ENCODE data around the gene GDF9. TPM values are rescaled to one million over a fixed set of nuclear protein-coding genes. Genes with fewer than 3 reads are reported as not detected.
A peak's percentile ranks its signal among the peaks of the same experiment; 100 is the strongest.

Gene GDF9
- total RNA-seq, 1 experiment from 2014 or later, result 0.54 TPM

DNA sequence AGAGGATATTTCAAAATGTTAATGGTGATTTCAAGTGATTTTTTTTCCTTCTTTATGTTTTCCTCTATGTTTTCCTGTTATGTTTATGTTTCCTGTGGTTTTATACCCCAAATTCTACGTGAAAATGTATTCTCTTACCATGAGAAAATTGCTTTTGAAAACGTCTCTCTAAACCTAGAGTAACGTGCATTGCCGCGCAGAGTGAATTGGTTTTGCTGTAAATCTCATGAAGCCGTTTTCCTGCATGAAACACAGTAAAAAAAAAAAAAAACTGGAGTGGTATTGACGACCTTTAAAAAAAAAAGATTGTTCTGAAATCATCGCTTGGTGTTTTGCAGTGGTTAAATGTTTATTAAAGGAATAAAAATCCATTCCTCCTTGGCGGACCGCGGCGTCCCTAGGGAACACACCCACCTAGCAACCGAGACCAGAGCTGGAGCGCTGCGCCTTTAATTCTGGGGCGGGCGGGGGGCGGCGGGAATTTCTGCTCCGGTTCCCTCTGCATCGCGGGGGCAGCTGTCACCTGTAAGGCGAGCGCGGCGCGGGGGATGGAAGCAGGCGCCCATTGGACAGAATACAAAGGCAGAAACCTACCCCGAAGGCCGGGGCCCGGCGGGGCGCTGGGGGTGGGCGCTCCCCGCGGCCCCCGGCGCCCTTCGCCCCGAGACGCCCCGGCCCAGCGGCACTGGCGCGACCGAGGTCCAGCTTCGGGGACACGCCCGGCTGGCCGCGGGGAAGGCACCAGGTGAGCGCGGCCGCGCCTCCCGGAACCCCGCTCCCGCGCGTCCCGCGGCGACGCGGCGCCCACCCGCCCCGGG is 53.3 kb downstream of the GDF9 start, which contains the start of gene SOWAHA:
Gene SOWAHA, plus strand, starts transcription at position 522 of the 818 bp plus-strand sequence. CDS start 320 bp downstream, outside the sequence.
- DNase-seq (ENCODE audit: low read depth, low spot score), result no peak
- ChIA-PET POLR2A (no interaction called here), CTCF (interaction anchor here (0.6 kb wide), 2 partner anchors 14 to 50 kb away, joined by 9 to 10 read pairs; no protein-coding TSS in a partner anchor)
- Histone ChIP-seq H3K9me3 (ENCODE audit: control insufficient read depth, insufficient read depth, low read depth, low read length) (no peaks in the 10 kb centered on the region), H3K36me3 (ENCODE audit: control insufficient read depth, insufficient read depth, low read length) (no peaks in the 10 kb centered on the region), H3K4me3 (ENCODE audit: low read depth in 2 of 2, low read length in 2 of 2) (peak within 1 kb of the TSS; percentile 33 to 39), H3K27ac (ENCODE audit: low read length) (no peak within 1 kb of the TSS), H3K27me3 (ENCODE audit: control insufficient read depth, insufficient read depth, low read length) (peaks cover 10% of the 10 kb centered on the region), H3K4me1 (ENCODE audit: control insufficient read depth, insufficient read depth, low read length) (peaks cover 4% of the 10 kb centered on the region; the same call in 1 of the 2 replicates)
- no TSS peak for BruUV-seq (replicated peaks)
- intact Hi-C loops (cut with micrococcal nuclease; ENCODE audit: unreplicated experiment) (loop anchor here (10.0 kb wide), 2 partner anchors 58 to 288 kb away; no protein-coding TSS in a partner anchor), in situ Hi-C loops (cut with HindIII; ENCODE audit: low pct_unique_long_range_greater_than_20kb, low sequenced_read_pairs) (no loop called here)
- ATAC-seq, result peak; percentile 55
- TF ChIP-seq SIN3A (IDR thresholded peaks at IDR 0.05; ENCODE audit: borderline replicate concordance, insufficient read depth, low read depth, low read length) (no peak), POLR2AphosphoS5 (IDR thresholded peaks at IDR 0.05; ENCODE audit: low read depth, low read length) (no peak), TCF7L2 (IDR thresholded peaks at IDR 0.05; ENCODE audit: low read depth, low read length) (no peak)
- TF ChIP-seq, protein P1, sequence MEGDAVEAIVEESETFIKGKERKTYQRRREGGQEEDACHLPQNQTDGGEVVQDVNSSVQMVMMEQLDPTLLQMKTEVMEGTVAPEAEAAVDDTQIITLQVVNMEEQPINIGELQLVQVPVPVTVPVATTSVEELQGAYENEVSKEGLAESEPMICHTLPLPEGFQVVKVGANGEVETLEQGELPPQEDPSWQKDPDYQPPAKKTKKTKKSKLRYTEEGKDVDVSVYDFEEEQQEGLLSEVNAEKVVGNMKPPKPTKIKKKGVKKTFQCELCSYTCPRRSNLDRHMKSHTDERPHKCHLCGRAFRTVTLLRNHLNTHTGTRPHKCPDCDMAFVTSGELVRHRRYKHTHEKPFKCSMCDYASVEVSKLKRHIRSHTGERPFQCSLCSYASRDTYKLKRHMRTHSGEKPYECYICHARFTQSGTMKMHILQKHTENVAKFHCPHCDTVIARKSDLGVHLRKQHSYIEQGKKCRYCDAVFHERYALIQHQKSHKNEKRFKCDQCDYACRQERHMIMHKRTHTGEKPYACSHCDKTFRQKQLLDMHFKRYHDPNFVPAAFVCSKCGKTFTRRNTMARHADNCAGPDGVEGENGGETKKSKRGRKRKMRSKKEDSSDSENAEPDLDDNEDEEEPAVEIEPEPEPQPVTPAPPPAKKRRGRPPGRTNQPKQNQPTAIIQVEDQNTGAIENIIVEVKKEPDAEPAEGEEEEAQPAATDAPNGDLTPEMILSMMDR (IDR thresholded peaks at IDR 0.05), result no peak
- TF ChIP-seq, protein P2, sequence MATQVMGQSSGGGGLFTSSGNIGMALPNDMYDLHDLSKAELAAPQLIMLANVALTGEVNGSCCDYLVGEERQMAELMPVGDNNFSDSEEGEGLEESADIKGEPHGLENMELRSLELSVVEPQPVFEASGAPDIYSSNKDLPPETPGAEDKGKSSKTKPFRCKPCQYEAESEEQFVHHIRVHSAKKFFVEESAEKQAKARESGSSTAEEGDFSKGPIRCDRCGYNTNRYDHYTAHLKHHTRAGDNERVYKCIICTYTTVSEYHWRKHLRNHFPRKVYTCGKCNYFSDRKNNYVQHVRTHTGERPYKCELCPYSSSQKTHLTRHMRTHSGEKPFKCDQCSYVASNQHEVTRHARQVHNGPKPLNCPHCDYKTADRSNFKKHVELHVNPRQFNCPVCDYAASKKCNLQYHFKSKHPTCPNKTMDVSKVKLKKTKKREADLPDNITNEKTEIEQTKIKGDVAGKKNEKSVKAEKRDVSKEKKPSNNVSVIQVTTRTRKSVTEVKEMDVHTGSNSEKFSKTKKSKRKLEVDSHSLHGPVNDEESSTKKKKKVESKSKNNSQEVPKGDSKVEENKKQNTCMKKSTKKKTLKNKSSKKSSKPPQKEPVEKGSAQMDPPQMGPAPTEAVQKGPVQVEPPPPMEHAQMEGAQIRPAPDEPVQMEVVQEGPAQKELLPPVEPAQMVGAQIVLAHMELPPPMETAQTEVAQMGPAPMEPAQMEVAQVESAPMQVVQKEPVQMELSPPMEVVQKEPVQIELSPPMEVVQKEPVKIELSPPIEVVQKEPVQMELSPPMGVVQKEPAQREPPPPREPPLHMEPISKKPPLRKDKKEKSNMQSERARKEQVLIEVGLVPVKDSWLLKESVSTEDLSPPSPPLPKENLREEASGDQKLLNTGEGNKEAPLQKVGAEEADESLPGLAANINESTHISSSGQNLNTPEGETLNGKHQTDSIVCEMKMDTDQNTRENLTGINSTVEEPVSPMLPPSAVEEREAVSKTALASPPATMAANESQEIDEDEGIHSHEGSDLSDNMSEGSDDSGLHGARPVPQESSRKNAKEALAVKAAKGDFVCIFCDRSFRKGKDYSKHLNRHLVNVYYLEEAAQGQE (IDR thresholded peaks at IDR 0.05; ENCODE audit: insufficient read depth in 1 of 2, low read depth in 2 of 2, low read length in 1 of 2), result no peak

DNA sequence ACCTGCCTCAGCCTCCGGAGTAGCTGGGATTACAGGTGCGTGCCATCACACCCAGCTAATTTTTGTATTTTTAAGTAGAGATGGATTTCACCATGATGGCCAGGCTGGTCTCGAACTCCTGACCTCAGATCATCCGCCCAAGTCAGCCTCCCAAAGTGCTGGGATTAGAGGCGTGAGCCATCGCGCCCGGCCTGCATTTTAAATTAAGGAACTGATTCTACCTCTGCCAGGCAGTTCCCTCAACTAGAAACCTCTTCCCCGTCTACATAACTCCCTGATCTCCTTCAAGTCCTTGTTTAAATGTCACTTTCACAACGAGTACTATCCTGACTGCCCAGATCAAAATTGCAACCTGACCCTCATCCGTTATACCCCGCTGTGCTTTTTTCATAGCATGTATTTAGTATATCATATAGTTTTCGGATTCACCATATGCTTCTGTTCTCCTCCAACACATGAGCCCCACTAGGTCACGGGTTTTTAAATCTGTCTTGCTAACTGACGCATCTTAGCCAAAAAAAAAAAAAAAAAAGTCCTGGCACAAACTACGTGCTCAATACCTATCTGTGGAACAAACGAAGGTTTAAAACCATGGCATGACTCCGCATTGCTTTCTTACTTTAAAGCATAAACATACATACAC is 54.0 kb downstream of the GDF9 start:
- ATAC-seq (no peak), DNase-seq (ENCODE audit: low read depth, low spot score) (no peak)
- H3K4me3 ChIP-seq (ENCODE audit: low read depth in 2 of 2, low read length in 2 of 2), result no peak overlapping the region
- peaks cover 10% of the 10 kb centered on the region for H3K27me3 ChIP-seq (ENCODE audit: control insufficient read depth, insufficient read depth, low read length)
- H3K9me3 ChIP-seq (ENCODE audit: control insufficient read depth, insufficient read depth, low read depth, low read length), result no peaks in the 10 kb centered on the region
- POLR2A ChIA-PET, result no interaction called here
- intact Hi-C loops (cut with micrococcal nuclease; ENCODE audit: unreplicated experiment), result loop anchor here (10.0 kb wide), 2 partner anchors 57 to 287 kb away; no protein-coding TSS in a partner anchor
- in situ Hi-C loops (cut with HindIII; ENCODE audit: low pct_unique_long_range_greater_than_20kb, low sequenced_read_pairs), result no loop called here
- H3K36me3 ChIP-seq (ENCODE audit: control insufficient read depth, insufficient read depth, low read length), result no peaks in the 10 kb centered on the region
- peaks cover 4% of the 10 kb centered on the region; the same call in 1 of the 2 replicates for H3K4me1 ChIP-seq (ENCODE audit: control insufficient read depth, insufficient read depth, low read length)
- TF ChIP-seq, protein P2 (IDR thresholded peaks at IDR 0.05; ENCODE audit: insufficient read depth in 1 of 2, low read depth in 2 of 2, low read length in 1 of 2), result no peak
- TF ChIP-seq, protein P1 (IDR thresholded peaks at IDR 0.05), result no peak
- TF ChIP-seq TCF7L2 (IDR thresholded peaks at IDR 0.05; ENCODE audit: low read depth, low read length) (no peak), POLR2AphosphoS5 (IDR thresholded peaks at IDR 0.05; ENCODE audit: low read depth, low read length) (no peak), SIN3A (IDR thresholded peaks at IDR 0.05; ENCODE audit: borderline replicate concordance, insufficient read depth, low read depth, low read length) (no peak)
- no peak overlapping the region for H3K27ac ChIP-seq (ENCODE audit: low read length)
- no TSS peak for BruUV-seq (replicated peaks)
- CTCF ChIA-PET, result interaction anchor here (0.6 kb wide), 1 partner anchor 49 kb away, joined by 10 read pairs; no protein-coding TSS in a partner anchor
